ENCODE measurements around the gene PLPPR2.
"Not testable (repeated sequence)": the region's sequence is repeated elsewhere in the genome, so short reads cannot be mapped to it uniquely, and the experiment has no call there.

PLPPR2 gene

DNA sequence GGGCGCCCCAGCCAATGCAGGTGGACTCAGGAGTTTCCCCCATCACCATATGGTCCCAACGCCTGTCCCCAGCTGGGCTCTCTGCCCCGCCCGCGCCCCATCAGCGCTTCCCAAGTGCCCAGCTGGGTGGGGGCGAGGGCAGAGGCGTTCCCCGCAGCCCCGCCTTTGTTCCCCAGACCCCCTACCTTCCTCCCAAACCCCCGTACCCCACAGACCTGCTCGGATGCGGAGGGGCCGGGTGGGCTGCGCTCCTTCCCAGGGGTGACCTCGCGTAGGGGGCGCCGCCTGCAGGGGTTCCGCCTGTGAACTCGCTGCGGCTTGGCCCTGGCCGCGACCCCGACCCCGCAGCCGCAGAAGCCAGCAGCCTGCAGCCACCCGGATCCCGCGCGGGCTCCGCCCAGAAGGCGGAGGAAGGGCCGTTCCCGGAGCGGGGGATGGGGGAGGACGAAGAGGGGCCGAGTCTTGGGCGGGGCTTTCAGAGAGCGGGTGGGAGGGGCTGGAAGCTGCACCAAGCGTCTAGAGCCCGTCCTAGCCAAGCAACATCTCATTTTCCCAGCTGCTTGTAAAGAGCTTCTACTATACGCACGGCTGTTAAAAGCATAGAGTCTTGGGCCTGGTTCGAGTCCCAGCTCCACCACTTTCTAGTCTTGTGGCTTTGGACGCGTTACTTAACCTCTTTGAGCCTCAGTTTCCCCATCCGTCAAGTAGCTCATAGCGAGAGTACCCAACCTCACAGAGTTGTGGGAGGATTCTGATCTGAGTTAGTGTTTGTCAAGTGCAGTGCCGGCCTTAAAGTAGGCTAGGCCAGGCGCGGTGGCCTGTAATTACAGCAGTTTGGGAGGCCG is 15.8 kb upstream of the PLPPR2 start, which contains the start of gene RAB3D:
Gene RAB3D (minus strand): TSS at position 404 of the 845 bp plus-strand sequence. CDS start 2,258 bp downstream, outside the sequence.
- DNase-seq (ENCODE audit: low read depth, low spot score), result no peak

DNA sequence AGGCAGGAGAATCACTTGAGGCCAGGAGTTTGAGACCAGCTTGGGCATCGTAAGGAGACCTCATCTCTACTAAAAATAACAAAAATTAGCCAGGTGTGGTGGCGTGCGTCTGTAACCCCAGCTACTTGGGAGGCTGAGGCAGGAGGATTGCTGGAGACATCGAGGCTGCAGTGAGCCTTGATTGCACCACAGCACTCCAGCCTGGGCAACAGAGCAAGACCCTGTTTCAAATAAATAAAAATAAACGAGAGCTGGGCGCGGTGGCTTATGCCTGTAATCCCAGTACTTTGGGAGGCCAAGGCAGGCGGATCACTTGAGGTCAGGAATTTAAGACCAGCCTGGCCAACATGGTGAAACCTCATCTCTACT is 15.1 kb upstream of the PLPPR2 start:
- DNase-seq (ENCODE audit: low read depth, low spot score), result not testable (repeated sequence)

DNA sequence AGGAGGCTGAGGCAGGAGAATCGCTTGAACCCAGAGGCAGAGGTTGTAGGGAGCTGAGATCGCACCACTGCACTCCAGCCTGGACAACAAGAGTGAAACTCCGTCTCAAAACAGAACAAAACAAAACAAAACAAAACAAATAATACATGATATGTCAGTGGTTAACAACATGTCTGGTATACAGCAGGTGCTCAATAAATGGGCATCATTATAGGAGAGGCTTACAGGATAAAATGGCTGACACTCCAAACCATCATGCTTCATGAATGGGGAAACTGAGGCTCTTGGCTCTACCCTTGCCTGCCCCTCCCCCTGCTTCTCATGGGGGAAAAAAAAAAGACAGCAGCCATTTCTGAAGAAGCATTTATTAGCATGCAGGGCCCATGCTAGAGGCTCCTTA is 12.8 kb upstream of the PLPPR2 start:
- DNase-seq (ENCODE audit: low read depth, low spot score), result no peak

DNA sequence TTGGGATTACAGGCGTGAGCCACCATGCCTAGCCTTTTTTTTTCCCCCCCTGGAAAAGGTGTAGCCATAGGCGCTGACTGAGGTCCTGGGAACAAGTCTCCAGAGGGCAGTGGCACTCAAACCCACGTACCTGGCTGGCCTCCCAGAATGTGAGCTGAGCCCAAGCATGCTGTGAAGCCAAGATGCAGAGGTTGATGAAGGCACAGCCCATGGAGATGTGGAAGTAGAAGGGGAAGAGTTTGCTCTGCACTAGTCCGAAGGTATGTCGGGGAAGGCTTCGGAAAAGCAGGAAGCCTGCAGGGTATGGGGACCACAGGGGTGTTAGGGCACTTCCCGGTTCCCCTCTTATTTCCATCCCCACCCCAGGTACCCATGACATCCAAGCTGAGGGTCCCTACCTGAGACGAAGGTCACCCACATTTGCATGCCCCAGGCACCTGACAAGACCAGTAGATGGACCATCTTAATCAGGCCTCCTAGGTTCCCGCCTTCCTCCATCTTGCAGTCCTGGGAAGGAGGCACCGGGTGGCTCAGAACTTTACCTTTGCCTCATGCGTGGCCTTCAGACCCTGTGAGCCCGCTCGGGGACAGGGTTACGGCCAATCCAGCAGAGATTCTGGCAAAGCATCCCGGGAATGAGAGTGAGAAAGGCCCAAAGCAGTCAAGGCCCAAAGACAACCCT is 10.0 kb upstream of the PLPPR2 start:
- DNase-seq (ENCODE audit: low read depth, low spot score), result no peak

DNA sequence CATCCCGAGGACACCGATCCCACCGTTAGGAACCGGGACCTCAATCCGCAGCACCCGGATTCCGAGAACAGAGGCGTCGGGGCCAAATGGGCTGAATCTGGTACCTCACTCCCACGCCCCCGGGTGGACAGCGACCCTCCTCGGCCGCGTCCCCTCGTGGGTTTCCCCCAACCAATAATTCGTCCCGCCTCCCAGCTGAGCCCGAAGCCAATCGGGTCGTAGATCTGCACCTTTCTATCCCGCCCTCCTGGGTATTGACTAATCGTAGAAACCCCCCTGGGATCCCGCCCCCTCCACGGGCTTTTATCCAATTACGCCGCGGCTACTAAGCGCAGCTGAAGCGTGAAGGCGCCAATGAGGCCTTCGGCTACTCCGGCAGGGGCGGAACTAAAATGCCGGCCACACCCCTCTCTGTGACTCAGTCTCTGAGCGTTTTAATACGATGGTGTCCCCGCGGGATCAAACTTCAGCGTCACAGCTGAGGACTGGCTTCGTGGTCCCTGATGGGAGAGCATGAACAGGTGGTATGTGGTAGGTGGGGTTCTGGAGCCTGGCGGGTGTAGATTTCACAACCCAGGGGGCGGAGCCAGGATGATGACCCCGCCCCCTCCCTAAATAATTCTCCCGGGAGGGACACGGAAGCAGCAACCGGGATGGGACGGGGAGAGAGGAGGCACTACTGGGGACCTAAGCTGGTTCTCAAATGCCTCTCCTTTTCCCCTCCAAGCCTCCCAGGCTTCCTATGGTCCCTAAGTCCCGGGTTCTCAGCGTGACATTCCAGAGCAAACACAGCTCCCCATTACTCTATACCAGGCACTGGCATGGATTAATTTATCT is 8.9 kb upstream of the PLPPR2 start, which contains the start of the genes CCDC159 and TMEM205:
Gene CCDC159 (plus strand): TSS at position 416 of the 837 bp plus-strand sequence. CDS start 88 bp downstream, at position 504.
Gene TMEM205 (minus strand): TSS at position 165 of the 837 bp plus-strand sequence. CDS start 649 bp downstream, outside the sequence.
- DNase-seq (ENCODE audit: low read depth, low spot score), result peak; percentile 93

DNA sequence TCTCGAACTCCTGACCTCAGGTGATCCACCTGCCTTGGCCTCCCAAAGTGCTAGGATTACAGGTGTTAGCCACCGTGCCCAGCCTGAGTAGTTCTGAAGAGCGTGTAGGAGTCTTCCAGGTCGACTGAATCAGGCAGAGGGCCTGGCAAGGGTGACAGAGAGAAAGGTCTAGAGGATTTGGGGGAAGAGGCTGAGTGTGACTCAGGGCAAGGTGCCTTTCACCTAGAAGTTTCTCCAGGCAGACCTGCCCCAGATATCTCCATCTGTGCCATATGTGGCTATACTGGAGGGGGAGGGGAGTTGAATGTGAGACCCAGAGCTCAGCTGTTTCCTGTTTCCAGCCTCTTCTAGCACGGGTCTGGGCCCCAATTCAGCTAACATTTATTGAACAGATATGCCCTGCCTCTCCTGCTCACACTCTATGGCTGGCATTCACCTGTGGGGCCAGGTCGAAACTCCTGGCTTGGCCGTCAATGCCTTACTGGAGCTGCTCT is 7.6 kb upstream of the PLPPR2 start:
- DNase-seq (ENCODE audit: low read depth, low spot score), result no peak

DNA sequence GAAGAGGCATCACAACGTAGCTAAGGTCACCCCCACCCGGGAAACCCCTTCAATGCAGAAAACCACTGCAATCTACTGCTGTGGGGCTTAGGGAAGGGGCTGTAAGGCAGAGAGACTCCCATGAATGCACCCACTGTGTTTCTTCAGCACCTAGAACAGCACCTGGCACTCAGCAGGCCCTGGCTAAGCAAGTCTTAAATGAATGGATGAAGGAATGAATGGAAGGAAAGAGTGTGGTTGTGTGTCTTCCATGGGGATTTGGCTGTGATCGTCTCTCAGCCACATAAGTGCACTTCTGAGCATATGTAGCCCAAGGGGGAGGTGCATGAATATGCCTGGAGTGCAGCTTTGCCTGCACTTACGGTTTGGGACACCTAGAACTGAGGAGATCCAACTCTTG is 6.1 kb upstream of the PLPPR2 start:
- DNase-seq (ENCODE audit: low read depth, low spot score), result no peak

DNA sequence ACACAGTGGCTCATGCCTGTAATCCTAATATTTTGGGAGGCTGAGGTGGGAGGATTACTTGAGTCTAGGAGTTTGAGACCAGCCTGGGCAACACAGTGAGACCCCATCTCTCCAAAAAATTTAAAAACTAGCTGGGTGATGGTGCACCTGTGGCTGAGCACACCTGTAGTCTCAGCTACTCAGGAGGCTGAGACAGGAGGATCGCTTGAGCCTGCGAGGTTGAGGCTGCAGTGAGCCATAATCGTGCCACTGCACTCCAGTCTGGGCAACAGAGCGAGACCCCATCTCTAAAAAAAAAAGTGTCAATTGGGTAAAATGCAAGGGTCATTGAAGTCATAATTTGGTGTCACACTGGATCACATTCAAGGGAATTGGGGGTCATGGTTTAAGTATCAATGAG is 1.1 kb upstream of the PLPPR2 start:
- not testable (repeated sequence) for DNase-seq (ENCODE audit: low read depth, low spot score)

DNA sequence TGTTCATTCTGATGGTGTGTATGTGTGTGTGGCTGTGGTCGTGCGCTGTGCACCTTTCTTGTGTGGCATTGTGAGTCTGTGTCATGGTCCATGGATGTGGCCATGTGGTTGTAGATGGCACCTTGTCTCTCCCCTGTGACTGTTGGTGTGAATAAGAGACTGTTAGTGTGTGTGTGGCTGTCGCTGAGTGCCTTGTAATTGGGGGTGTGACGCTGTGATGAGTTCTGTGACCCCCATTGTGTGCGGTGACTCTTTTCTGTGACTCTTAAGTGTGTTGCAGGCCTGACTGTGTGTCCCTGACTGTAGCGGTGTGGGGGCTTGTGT is 804 bp downstream of the PLPPR2 start:
- DNase-seq (ENCODE audit: low read depth, low spot score), result no peak

DNA sequence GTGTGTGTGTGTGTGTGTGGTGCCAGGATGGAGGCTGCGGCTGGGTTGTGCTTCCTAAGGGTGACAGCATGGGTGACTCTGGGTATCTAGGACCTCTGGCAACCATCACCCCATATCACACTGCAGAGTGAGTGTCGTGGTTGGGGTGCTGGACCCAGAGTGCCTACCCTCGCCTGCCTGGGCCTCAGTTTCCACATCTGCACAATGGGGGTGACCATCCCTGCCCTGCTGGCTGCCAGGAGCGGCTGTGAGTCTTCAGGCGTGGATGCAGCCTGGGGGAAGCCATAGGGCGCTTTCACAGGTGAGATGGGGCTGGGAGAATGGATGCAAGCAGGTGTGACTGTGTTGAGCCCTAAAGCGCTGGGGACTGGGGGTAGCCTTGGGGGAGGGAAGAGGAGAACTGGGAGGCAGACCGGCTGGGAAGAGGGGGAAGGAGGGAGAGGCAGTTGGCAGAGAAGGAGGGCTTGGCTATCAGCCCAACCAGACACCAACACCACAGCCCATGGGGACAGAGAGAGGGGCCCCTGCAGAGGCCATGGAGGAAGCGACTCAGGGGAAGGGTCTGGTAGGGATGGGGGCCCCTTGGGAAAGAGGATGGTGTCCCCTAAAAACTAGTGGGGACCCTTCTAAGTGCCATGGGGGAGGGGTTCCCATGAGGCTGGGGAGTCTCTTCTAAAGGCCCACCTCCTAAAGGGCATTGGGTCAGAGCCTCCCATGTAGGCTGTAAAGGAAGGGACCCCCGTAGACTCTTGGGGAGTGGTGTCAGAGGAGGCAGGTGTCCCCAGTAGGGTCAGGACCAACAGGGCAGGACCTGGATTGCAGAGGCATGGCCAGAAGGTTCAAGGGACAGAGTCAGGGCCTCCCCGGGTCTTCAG is 1.7 kb downstream of the PLPPR2 start:
- no peak for DNase-seq (ENCODE audit: low read depth, low spot score)

DNA sequence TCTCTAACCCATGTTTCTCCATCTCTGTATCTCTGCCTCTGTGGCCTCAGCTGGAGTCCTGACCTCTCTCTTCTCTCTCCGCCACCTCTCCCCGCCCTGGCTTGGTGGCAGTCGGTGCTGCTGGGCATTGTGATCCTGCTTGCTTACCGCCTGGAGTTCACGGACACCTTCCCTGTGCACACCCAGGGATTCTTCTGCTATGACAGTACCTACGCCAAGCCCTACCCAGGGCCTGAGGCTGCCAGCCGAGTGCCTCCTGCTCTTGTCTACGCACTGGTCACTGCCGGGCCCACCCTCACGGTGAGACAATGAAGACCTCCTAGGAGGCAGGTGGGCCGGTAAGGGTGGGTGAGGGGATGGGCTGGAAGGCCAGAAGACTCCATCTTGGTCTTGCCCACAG is 4.2 kb downstream of the PLPPR2 start:
- DNase-seq (ENCODE audit: low read depth, low spot score), result no peak

DNA sequence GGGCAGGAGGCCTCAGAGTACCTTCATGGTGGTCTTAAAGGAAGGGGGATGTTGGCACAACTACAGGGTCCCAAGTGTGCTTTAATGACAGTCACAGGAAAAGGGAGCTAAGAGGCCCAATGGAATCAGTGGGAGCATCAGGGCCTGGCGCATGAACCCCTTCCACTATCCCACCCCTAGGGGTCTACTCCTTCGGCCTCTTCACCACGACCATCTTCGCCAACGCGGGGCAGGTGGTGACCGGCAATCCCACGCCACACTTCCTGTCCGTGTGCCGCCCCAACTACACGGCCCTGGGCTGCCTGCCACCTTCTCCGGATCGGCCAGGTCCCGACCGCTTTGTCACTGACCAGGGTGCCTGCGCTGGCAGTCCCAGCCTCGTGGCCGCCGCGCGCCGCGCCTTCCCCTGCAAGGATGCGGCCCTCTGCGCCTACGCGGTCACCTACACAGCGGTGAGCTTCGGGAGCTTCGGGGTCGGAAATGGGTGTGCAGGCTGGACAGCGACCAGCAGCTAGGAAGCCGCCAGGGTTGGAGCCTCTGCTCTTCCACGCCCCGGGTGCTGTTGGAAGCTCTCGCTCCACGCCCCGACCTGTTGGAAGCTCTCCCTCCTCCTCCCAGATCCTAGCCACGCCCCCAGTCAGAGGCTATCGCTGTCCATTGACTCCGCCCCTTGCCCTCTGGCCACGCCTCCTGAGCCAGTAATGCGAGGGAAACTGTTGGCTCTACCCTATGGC is 6.0 kb downstream of the PLPPR2 start:
- no peak for DNase-seq (ENCODE audit: low read depth, low spot score)

DNA sequence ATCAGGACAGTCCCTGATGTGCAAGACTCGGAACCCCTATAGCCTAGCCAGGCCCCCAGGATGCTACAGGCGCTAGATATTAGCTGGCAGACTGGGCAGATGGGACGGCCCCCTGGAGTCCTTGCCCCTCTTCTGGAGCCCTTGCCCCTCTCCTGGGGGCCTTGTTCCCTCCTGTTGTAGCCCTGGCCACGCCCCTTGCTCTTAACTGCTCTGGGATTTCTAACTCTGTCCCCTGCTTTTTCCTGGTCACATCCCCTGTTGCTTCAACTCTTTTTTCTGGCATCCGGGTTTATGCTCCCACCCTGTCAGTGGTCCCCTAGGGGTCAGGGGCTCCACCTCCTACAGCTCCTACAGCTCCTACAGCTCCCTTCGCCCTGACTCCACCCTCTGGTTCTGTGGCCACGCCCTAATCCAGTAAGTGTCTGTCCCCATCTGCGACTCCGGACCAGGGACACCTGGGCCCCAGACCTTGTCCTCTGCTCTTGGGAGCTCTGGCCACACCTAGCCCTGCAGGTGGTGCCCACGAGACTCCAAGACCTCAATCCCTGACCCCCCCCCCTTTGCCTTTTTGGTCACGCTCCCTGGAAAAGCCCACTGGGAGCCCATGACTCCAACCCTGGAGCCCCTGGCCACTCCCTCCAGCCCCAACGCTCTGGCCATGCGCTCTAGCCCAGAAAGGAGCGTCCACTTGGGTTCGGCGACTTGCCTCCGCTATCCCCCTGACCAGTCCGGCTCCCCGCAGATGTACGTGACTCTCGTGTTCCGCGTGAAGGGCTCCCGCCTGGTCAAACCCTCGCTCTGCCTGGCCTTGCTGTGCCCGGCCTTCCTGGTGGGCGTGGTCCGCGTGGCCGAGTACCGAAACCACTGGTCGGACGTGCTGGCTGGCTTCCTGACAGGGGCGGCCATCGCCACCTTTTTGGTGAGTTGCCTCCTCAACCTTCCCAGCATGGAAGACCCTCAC is 6.8 kb downstream of the PLPPR2 start:
- DNase-seq (ENCODE audit: low read depth, low spot score), result no peak

DNA sequence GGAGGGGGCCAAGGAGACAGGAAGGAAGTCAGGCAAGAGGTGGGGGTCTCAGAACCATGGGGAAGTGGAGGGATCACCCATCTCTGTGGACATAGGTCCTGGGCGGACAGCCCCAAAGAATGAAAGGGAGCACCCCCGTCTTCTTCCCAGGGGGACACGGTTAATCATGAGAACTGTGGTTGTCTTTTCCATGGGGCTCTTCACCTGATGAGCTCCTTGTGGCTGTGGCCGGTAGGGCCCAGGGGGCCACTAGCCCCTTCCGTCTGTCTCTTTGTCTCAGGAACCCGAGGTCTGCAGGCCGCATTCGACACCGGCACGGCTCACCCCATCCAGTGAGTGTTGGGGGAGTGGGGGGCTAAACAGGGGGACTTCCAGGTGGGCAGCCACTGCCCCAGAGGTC is 8.6 kb downstream of the PLPPR2 start:
- DNase-seq (ENCODE audit: low read depth, low spot score), result no peak

DNA sequence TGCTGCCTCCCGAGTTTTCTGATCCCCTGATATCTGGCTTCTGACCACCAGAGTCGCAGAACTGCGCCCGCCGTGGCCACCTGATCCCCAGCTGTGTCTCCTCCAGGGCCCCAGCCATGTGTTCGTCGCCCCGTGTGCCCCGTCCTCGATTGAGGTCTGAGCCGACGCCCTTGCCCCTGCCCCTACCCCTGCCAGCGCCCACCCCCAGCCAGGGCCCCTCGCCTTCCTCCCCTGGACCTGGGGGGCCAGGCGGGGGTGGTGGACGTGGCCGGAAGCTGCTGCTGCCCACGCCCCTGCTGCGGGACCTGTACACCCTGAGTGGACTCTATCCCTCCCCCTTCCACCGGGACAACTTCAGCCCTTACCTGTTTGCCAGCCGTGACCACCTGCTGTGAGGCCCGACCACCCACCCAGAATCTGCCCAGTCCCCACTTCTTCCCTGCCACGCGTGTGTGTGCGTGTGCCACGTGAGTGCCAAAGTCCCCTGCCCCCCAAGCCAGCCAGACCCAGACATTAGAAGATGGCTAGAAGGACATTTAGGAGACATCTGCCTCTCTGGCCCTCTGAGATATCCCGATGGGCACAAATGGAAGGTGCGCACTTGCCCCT is 9.2 kb downstream of the PLPPR2 start:
- no peak for DNase-seq (ENCODE audit: low read depth, low spot score)

DNA sequence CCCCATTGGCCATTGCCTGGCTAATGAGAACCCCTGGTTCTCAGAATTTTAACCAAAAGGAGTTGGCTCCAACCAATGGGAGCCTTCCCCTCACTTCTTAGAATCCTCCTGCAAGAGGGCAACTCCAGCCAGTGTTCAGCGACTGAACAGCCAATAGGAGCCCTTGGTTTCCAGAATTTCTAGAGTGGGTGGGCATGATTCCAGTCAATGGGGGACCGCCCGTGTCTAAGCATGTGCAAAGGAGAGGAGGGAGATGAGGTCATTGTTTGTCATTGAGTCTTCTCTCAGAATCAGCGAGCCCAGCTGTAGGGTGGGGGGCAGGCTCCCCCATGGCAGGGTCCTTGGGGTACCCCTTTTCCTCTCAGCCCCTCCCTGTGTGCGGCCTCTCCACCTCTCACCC is 9.7 kb downstream of the PLPPR2 start:
- no peak for DNase-seq (ENCODE audit: low read depth, low spot score)

DNA sequence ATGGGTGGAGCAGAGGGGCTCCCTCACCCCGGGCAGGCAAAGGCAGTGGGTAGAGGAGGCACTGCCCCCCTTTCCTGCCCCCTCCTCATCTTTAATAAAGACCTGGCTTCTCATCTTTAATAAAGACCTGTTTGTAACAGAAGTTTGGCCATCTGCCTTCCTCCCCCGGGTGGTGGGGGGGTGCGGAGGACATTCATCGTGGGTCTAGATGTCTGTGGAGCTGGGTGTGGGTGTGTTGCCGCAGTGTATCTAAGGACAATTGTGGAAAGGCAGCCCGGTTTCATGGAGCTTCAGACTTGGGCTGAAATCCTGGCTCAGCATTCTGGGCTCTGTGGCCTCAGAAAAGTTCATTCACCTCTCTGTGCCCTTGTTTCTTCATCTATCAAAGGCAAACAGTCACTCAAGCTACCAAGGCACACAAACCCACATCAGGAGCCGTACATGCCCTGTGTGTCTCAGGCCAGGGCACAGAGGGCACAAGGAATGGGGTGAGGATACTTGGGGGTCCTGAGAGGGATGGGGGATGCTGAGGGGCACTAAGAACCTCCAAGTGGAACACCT is 10.4 kb downstream of the PLPPR2 start:
- DNase-seq (ENCODE audit: low read depth, low spot score), result no peak

DNA sequence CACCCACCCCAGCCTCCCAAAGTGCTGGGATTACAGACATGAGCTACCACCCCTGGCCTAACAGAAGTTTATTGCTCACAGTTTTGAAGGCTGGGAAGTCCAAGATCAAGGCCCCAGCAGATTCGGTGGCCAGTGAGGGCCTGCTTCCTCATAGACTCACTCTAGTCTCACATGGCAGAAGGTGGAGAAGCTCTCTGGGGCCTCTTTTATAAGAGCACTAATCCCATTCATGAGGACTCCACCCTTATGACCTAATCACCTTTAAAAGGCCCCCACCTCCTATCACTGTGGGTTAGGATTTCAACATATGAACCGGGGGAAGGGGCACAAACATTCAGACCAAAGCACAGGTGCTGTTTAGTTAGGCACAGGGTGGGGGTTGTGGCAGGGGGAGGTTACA is 12.3 kb downstream of the PLPPR2 start:
- no peak for DNase-seq (ENCODE audit: low read depth, low spot score)

All from brain pericyte (primary cell).